Endothelial cell of umbilical vein (primary cell): ENCODE results near the gene EYS. TPM values are rescaled to one million over a fixed set of nuclear protein-coding genes. Genes with fewer than 3 reads are reported as not detected.

Experiments
- BruUV-seq: library from RNA; stranded (reverse); fragments of 400-500 nt; replicated peaks from 2 replicates; lab custom pipeline; 2021; lab: Mats Ljungman, UMichigan
- CTCF ChIA-PET: fragments of 300-600, 350-600 bp; sonication (Branson Sonifier 250); formaldehyde crosslinking; loops from one replicate; lab custom pipeline; 2021; ENCODE audit warnings: antibody characterized with exemption, inconsistent platforms; lab: Charles Lee
- POLR2A ChIA-PET: fragments of 300-600, 350-600 bp; sonication (Branson Sonifier 250); formaldehyde crosslinking; loops from one replicate; lab custom pipeline; 2021; ENCODE audit warnings: antibody characterized with exemption, inconsistent platforms; lab: Charles Lee
- DNase-seq: peaks from one replicate; pipeline ENCODE4 v3.0.0-alpha.2; 2011; ENCODE audit warnings: low read depth, low spot score
- FAIRE-seq: peaks from 2 replicates; lab custom pipeline; 2011; peaks lifted over from hg19 to GRCh38; lab: Jason Lieb, UNC
- H2AFZ ChIP-seq: 2 replicates; pipeline ENCODE4 v1.6.0; 2012; ENCODE audit warnings: low read depth, low read length, control low read depth, inconsistent platforms
- H3K27ac ChIP-seq: 2 replicates; pipeline ENCODE4 v1.5.1; 2011; ENCODE audit warnings: low read depth, mild to moderate bottlenecking, control low read depth, low read length, moderate library complexity; ENCODE audit not compliant: insufficient read depth
- H3K27me3 ChIP-seq, 2 experiments: 2 replicates each; pipeline versions ENCODE4 v1.6.0 to v1.6.1; 2011; ENCODE audit warnings: low read length in 2 of 2, mixed read lengths in 1 of 2; ENCODE audit not compliant: control insufficient read depth in 2 of 2, insufficient read depth in 2 of 2
- H3K36me3 ChIP-seq, 2 experiments: 2 replicates in 1 of 2; 3 replicates in 1 of 2; pipeline ENCODE4 v1.5.1; 2011; ENCODE audit warnings: low read length in 2 of 2, mild to moderate bottlenecking in 1 of 2, moderate library complexity in 1 of 2; ENCODE audit not compliant: control insufficient read depth in 2 of 2, insufficient read depth in 2 of 2; ENCODE audit errors: extremely low read depth in 1 of 2
- H3K4me1 ChIP-seq: 3 replicates; pipeline ENCODE4 v1.5.1; 2011; ENCODE audit warnings: mild to moderate bottlenecking, low read length; ENCODE audit not compliant: control insufficient read depth, insufficient read depth; ENCODE audit errors: extremely low read depth
- H3K4me2 ChIP-seq: 2 replicates; pipeline ENCODE4 v1.6.1; 2011; ENCODE audit warnings: low read length, control low read depth, mixed read lengths; ENCODE audit not compliant: insufficient read depth
- H3K4me3 ChIP-seq, 3 experiments: fragments of 200-600 bp in 1 of 3; sonication (generic), shearing (Covaris generic) in 1 of 3; replicated peaks in 1 of 3; 2 replicates each; pipeline ENCODE4 v1.5.1; 2011 to 2016; ENCODE audit warnings: control low read depth in 3 of 3, low read length in 3 of 3, mild to moderate bottlenecking in 2 of 3, inconsistent platforms in 1 of 3, low read depth in 1 of 3, moderate library complexity in 1 of 3; ENCODE audit not compliant: insufficient read depth in 1 of 3
- H3K79me2 ChIP-seq: 2 replicates; pipeline ENCODE4 v1.6.0; 2012; ENCODE audit warnings: low read length, inconsistent platforms; ENCODE audit not compliant: control insufficient read depth, insufficient read depth
- H3K9ac ChIP-seq: replicated peaks from 2 replicates; pipeline ENCODE3; 2011; ENCODE audit warnings: low read length, control low read depth; ENCODE audit not compliant: insufficient read depth; ENCODE audit errors: extremely low read depth
- H3K9me1 ChIP-seq: replicated peaks from 3 replicates; pipeline ENCODE4 v1.6.0; 2011; ENCODE audit warnings: mild to moderate bottlenecking, low read length; ENCODE audit not compliant: control insufficient read depth, insufficient read depth; ENCODE audit errors: extremely low read depth
- H3K9me3 ChIP-seq: replicated peaks from 2 replicates; pipeline ENCODE4 v1.5.1; 2012; ENCODE audit warnings: low read length, inconsistent platforms; ENCODE audit not compliant: control insufficient read depth, insufficient read depth
- H4K20me1 ChIP-seq: replicated peaks from 2 replicates; pipeline ENCODE3; 2011; ENCODE audit warnings: mild to moderate bottlenecking, low read length; ENCODE audit not compliant: control insufficient read depth, insufficient read depth; ENCODE audit errors: extremely low read depth
- CTCF ChIP-seq, 2 donors: IDR thresholded peaks; 1 replicate in 1 of 2; 2 replicates in 1 of 2; pipeline ENCODE4 v1.5.1; 2011; ENCODE audit warnings: low read length in 2 of 2, mild to moderate bottlenecking in 2 of 2, moderate library complexity in 2 of 2, control low read depth in 1 of 2, inconsistent platforms in 1 of 2, low read depth in 1 of 2; ENCODE audit not compliant: insufficient read depth in 1 of 2; ENCODE audit errors: extremely low read depth in 1 of 2
- EZH2 ChIP-seq: IDR thresholded peaks from 2 replicates; pipeline ENCODE4 v1.6.1; 2012; ENCODE audit warnings: borderline replicate concordance, low read depth, mild to moderate bottlenecking, moderate library complexity, low read length, inconsistent platforms; ENCODE audit not compliant: severe bottlenecking
- FOS ChIP-seq: IDR thresholded peaks from 2 replicates; pipeline ENCODE4 v1.6.1; 2011; ENCODE audit warnings: mild to moderate bottlenecking, low read length, moderate library complexity, borderline replicate concordance; ENCODE audit not compliant: insufficient read depth
- GATA2 ChIP-seq: IDR thresholded peaks from 2 replicates; pipeline ENCODE4 v1.7.0; 2011; ENCODE audit warnings: low read depth, mild to moderate bottlenecking, moderate library complexity, mixed read lengths, low read length; ENCODE audit not compliant: insufficient read length, insufficient read depth
- JUN ChIP-seq: IDR thresholded peaks from 2 replicates; pipeline ENCODE4 v1.6.1; 2011; ENCODE audit warnings: borderline replicate concordance, low read depth; ENCODE audit not compliant: insufficient read length, insufficient read depth
- MYC ChIP-seq: IDR thresholded peaks from one replicate; pipeline ENCODE4 v1.6.1; 2011; ENCODE audit warnings: mild to moderate bottlenecking, low read depth, low read length
- POLR2A ChIP-seq: IDR thresholded peaks from 2 replicates; pipeline ENCODE4 v1.6.1; 2012; ENCODE audit warnings: low read depth, mild to moderate bottlenecking, control low read depth, low read length
- POLR2AphosphoS5 ChIP-seq: IDR thresholded peaks from 2 replicates; pipeline ENCODE4 v1.6.1; 2012; ENCODE audit warnings: low read depth, mild to moderate bottlenecking, control low read depth, low read length, moderate library complexity; ENCODE audit not compliant: insufficient read depth
- dilution Hi-C: fragments of 300-500 bp; cut with MboI; formaldehyde crosslinking; loops from one replicate; pipeline ENCODE4 v1.15.0; 2019; ENCODE audit warnings: low sequenced_read_pairs; ENCODE audit not compliant: extremely low pct_ligation_motif_present
- intact Hi-C: fragments of 100-400 bp; cut with micrococcal nuclease; formaldehyde crosslinking; loops from one replicate; pipeline ENCODE4 v1.10.0; 2022
- polyA plus RNA-seq, 4 experiments: library from polyadenylated mRNA; depleted of rRNA in 3 of 4; stranded (reverse) in 3 of 4; unstranded in 1 of 4; fragments of >200 nt; gene quantifications; 2 replicates each; pipeline versions ENCODE4 v1.2.1 to v1.2.3, GENCODE V29; 2011 to 2012; ENCODE audit warnings: missing spikeins in 1 of 4
- total RNA-seq: library from RNA; stranded (reverse); gene quantifications from 2 replicates; pipeline ENCODE4 v1.2.3, GENCODE V29; 2021
- TF ChIP-seq, protein P1 (sequence below): IDR thresholded peaks from 2 replicates; pipeline ENCODE4 v1.6.1; 2011; ENCODE audit not compliant: insufficient read depth, insufficient read length

Gene EYS
- total and polyA plus RNA-seq, 2 donors (not counting 3 experiments of a cell fraction or from before 2014, with no cell fraction given): 0.01 to 0.27 TPM

- Histone ChIP-seq H4K20me1 (no peaks in the 10 kb centered on the region), H2AFZ (peak overlapping the region; percentile 20), H3K4me3 (no peak overlapping the region), H3K4me2 (no peak overlapping the region), H3K9me1 (no peaks in the 10 kb centered on the region), H3K36me3 (no peaks in the 10 kb centered on the region), H3K9ac (no peak overlapping the region), H3K27me3 (no peaks in the 10 kb centered on the region), H3K9me3 (no peaks in the 10 kb centered on the region), H3K79me2 (no peaks in the 10 kb centered on the region), H3K4me1 (no peaks in the 10 kb centered on the region), H3K27ac (no peak overlapping the region)
- CTCF ChIA-PET: interaction anchor here (1.7 kb wide), 1 partner anchor 9 kb away, joined by 4 read pairs; no protein-coding TSS in a partner anchor
- TF ChIP-seq EZH2: no peak
- TF ChIP-seq MYC: no peak
- TF ChIP-seq JUN: no peak
- TF ChIP-seq, protein P1, sequence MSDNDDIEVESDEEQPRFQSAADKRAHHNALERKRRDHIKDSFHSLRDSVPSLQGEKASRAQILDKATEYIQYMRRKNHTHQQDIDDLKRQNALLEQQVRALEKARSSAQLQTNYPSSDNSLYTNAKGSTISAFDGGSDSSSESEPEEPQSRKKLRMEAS: no peak
- TF ChIP-seq GATA2: no peak
- TF ChIP-seq CTCF (IDR thresholded peaks at IDR 0.05; ENCODE audit: extremely low read depth in 1 of 2, insufficient read depth in 1 of 2, low read depth in 1 of 2, low read length in 2 of 2): no peak
- no peak for TF ChIP-seq FOS
- no peak for TF ChIP-seq POLR2A
- no peak for TF ChIP-seq POLR2AphosphoS5
- DNase-seq (no peak), FAIRE-seq (no peak)
- no TSS peak for BruUV-seq
- dilution Hi-C loops (no loop called here), intact Hi-C loops (no loop called here)
- POLR2A ChIA-PET: no interaction called here
Measured at GRCh38 chr6:64872633-64873032, 834.4 kb downstream of the EYS start.
